Measurements from ENCODE around the gene PITPNC1. TPM values are rescaled to one million over a fixed set of nuclear protein-coding genes. Genes with fewer than 3 reads are reported as not detected.
A peak's percentile ranks its signal among the peaks of the same experiment; 100 is the strongest.
"Not testable (repeated sequence)": the region's sequence is repeated elsewhere in the genome, so short reads cannot be mapped to it uniquely, and the experiment has no call there.

The PITPNC1 gene
- 10 to 100 TPM; 28.7 to 29.6 TPM for total RNA-seq
- 1 to 10 TPM; 2.3 to 6.9 TPM for polyA plus RNA-seq
- long read RNA-seq, donor 1, partial matches to known transcripts: 3 of 31 reads
- long read RNA-seq, donor 1, other reads (novel, unspliced or antisense): 28 of 31 reads
- long read RNA-seq, donor 2, partial matches to known transcripts: 5 of 43 reads
- long read RNA-seq, donor 2, other reads (novel, unspliced or antisense): 38 of 43 reads

DNA sequence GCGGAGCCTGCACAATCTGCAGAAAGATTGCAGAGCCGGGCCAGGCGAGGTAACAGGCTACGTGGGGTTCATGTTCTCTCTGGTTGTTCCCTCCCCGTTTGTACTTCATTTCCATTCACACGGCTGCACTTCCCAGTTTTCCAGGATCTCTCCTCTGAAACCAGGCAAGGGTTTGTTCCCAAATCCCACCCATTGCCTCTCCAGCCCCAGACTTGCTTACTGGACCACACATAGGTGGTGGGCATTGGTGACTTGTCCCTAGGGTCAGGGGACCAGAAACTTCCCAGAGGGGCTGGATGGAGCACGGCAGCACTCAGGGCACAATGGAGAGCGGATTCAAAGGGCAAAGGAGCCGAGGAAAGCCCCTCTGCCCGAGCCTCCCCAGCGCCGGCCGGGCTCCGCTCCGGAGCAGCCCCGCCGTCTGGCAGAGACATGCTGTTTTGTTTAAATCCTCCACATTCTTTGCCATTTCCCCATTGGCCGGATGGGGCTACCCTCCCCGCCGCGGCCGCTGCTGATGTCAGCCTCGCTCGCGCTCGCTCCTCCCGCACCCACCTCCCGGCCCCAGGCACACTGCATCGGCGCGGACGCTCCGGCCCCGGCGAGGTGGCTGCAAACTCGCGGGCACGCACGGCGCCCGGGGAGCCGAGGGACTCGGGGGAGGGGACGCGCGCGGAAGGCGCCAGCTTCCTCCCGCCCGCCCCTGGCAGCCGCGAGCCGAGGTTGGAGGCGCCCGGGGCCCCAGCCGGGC is at the start of gene PITPNC1:
TSS of gene PITPNC1 (plus strand) at position 545 of the 751 bp plus-strand sequence.
- Histone ChIP-seq H3K27ac (ENCODE audit: low read depth in 1 of 2, low read length in 2 of 2) (peak within 1 kb of the TSS in 1 of 2 donors; percentile 15), H3K4me3 (ENCODE audit: low read length in 2 of 2) (peak within 1 kb of the TSS; percentile 51 to 54), H3K9me3 (ENCODE audit: control insufficient read depth, low read length) (no peaks in the 10 kb centered on the region), H3K27me3 (ENCODE audit: control insufficient read depth in 1 of 2, insufficient read depth in 2 of 2, low read length in 1 of 2) (no peaks in the 10 kb centered on the region), H3K4me1 (ENCODE audit: control insufficient read depth in 1 of 2, insufficient read depth in 2 of 2, low read length in 2 of 2) (no peaks in the 10 kb centered on the region), H3K36me3 (ENCODE audit: control insufficient read depth in 1 of 2, insufficient read depth in 2 of 2, low read length in 1 of 2) (no peaks in the 10 kb centered on the region)
- peak; percentile 91 for ATAC-seq (ENCODE audit: low FRiP score)
- DNase-seq: peak; percentile 92 to 95
- 0 to 1% methylated on average over 50 to 56 of the region's 56 CpGs for WGBS, 2 donors
- intact Hi-C loops (cut with DNase I): loop anchor here (2.0 to 5.0 kb wide), 3 partner anchors 98 to 312 kb away; no protein-coding TSS in a partner anchor

DNA sequence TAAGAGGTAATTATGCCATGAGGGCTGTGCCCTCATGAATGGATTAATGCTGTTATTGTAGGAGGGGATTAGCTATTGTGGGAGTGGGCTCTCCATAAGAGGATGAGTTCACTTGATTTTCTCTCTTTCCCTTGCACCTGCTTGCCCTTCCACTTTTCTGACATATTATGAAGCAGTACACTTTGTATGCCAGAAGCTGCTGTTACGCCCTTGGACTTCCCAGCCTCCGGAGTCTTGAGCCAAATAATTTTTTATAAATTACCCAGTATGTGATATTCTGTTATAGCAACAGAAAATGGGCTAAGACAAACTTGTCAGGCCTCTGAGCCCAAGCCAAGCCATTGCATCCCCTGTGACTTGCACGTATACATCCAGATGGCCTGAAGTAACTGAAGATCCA is 49.1 kb upstream of the PITPNC1 start:
- H3K4me1 ChIP-seq (ENCODE audit: control insufficient read depth in 1 of 2, insufficient read depth in 2 of 2, low read length in 2 of 2): no peaks in the 10 kb centered on the region
- peaks cover 2% of the 10 kb centered on the region for H3K9me3 ChIP-seq (ENCODE audit: control insufficient read depth, low read length)
- H3K36me3 ChIP-seq (ENCODE audit: control insufficient read depth in 1 of 2, insufficient read depth in 2 of 2, low read length in 1 of 2): no peaks in the 10 kb centered on the region
- no peaks in the 10 kb centered on the region for H3K27me3 ChIP-seq (ENCODE audit: control insufficient read depth in 1 of 2, insufficient read depth in 2 of 2, low read length in 1 of 2)
- ATAC-seq (ENCODE audit: low FRiP score): no peak
- DNase-seq: no peak
- H3K4me3 ChIP-seq (ENCODE audit: low read length in 2 of 2): no peak overlapping the region
- intact Hi-C loops (cut with DNase I): no loop called here
- WGBS, 2 donors: 80 to 81% methylated on average over 3 of the region's 3 CpGs
- H3K27ac ChIP-seq (ENCODE audit: low read depth in 1 of 2, low read length in 2 of 2): no peak overlapping the region

DNA sequence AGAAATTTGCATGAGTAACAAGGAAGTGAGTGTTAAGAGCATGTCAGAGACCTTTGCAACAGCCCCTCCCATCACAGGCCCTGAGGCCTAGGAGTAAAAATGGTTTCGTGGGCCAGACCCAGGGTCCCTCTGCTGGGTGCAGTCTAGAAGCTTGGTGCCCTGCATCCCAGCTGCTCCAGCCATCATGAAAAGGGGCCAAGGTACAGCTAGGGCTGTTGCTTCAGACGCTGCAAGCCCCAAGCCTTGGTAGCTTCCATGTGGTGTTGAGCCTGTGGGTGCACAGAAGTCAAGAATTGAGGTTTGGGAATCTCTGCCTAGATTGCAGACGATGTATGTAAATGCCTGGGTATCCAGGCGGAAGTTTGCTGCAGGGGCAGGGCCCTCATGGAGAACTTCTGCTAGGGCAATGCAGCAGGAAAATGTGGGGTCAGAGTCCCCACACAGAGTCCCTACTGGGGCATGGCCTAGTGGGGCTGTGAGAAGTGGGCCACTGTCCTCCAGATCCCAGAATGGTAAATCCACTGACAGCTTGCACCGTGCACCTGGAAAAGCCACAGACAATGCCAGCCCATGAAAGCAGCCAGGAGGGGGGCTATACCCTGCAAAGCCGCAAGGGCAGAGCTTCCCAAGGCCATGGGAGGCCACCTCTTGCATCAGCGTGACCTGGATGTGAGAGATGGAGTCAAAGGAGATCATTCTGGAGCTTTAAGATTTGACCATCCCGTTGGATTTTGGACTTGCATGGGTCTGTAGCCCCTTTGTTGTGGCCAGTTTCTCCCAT is 45.5 kb upstream of the PITPNC1 start:
- intact Hi-C loops (cut with DNase I): not testable (repeated sequence)
- 93 to 95% methylated on average over 8 of the region's 8 CpGs for WGBS, 2 donors

GRCh38 chr17:67332162-67332508 is 44.9 kb upstream of the PITPNC1 start:
- intact Hi-C loops (cut with DNase I); H3K36me3 ChIP-seq (ENCODE audit: control insufficient read depth in 1 of 2, insufficient read depth in 2 of 2, low read length in 1 of 2); DNase-seq; H3K4me1 ChIP-seq (ENCODE audit: control insufficient read depth in 1 of 2, insufficient read depth in 2 of 2, low read length in 2 of 2); H3K4me3 ChIP-seq (ENCODE audit: low read length in 2 of 2); ATAC-seq (ENCODE audit: low FRiP score); H3K9me3 ChIP-seq (ENCODE audit: control insufficient read depth, low read length); H3K27me3 ChIP-seq (ENCODE audit: control insufficient read depth in 1 of 2, insufficient read depth in 2 of 2, low read length in 1 of 2); H3K27ac ChIP-seq (ENCODE audit: low read depth in 1 of 2, low read length in 2 of 2): not testable (repeated sequence)
- WGBS, 2 donors: 95 to 100% methylated on average over 1 of the region's 1 CpG

More for the DNA sequence above, 45.5 kb upstream of the PITPNC1 start:
- H3K36me3 ChIP-seq (ENCODE audit: control insufficient read depth in 1 of 2, insufficient read depth in 2 of 2, low read length in 1 of 2); DNase-seq; H3K4me3 ChIP-seq (ENCODE audit: low read length in 2 of 2); H3K9me3 ChIP-seq (ENCODE audit: control insufficient read depth, low read length); H3K27ac ChIP-seq (ENCODE audit: low read depth in 1 of 2, low read length in 2 of 2); ATAC-seq (ENCODE audit: low FRiP score); H3K27me3 ChIP-seq (ENCODE audit: control insufficient read depth in 1 of 2, insufficient read depth in 2 of 2, low read length in 1 of 2); H3K4me1 ChIP-seq (ENCODE audit: control insufficient read depth in 1 of 2, insufficient read depth in 2 of 2, low read length in 2 of 2): not testable (repeated sequence)

- Histone ChIP-seq H3K9me3 (ENCODE audit: control insufficient read depth, low read length) (no peaks in the 10 kb centered on the region), H3K4me1 (ENCODE audit: control insufficient read depth in 1 of 2, insufficient read depth in 2 of 2, low read length in 2 of 2) (no peaks in the 10 kb centered on the region), H3K27ac (ENCODE audit: low read depth in 1 of 2, low read length in 2 of 2) (no peak overlapping the region), H3K27me3 (ENCODE audit: control insufficient read depth in 1 of 2, insufficient read depth in 2 of 2, low read length in 1 of 2) (no peaks in the 10 kb centered on the region), H3K4me3 (ENCODE audit: low read length in 2 of 2) (no peak overlapping the region), H3K36me3 (ENCODE audit: control insufficient read depth in 1 of 2, insufficient read depth in 2 of 2, low read length in 1 of 2) (no peaks in the 10 kb centered on the region)
- no peak for DNase-seq
- ATAC-seq (ENCODE audit: low FRiP score): no peak
- 34 to 35% methylated on average over 5 of the region's 5 CpGs for WGBS, 2 donors
- intact Hi-C loops (cut with DNase I): no loop called here
Measured at GRCh38 chr17:67335245-67335835, 41.7 kb upstream of the PITPNC1 start.

- no peaks in the 10 kb centered on the region for H3K9me3 ChIP-seq (ENCODE audit: control insufficient read depth, low read length)
- DNase-seq (no peak), ATAC-seq (ENCODE audit: low FRiP score) (no peak)
- intact Hi-C loops (cut with DNase I): no loop called here
- no peak overlapping the region for H3K4me3 ChIP-seq (ENCODE audit: low read length in 2 of 2)
- WGBS, 2 donors: 89 to 93% methylated on average over 12 of the region's 12 CpGs
- H3K4me1 ChIP-seq (ENCODE audit: control insufficient read depth in 1 of 2, insufficient read depth in 2 of 2, low read length in 2 of 2): no peaks in the 10 kb centered on the region
- peaks cover 2 to 5% of the 10 kb centered on the region in 2 donors for H3K36me3 ChIP-seq (ENCODE audit: control insufficient read depth in 1 of 2, insufficient read depth in 2 of 2, low read length in 1 of 2)
- H3K27me3 ChIP-seq (ENCODE audit: control insufficient read depth in 1 of 2, insufficient read depth in 2 of 2, low read length in 1 of 2): no peaks in the 10 kb centered on the region
- no peak overlapping the region for H3K27ac ChIP-seq (ENCODE audit: low read depth in 1 of 2, low read length in 2 of 2)
Measured at GRCh38 chr17:67336859-67337258, 40.2 kb upstream of the PITPNC1 start.

- H3K27me3 ChIP-seq (ENCODE audit: control insufficient read depth in 1 of 2, insufficient read depth in 2 of 2, low read length in 1 of 2); H3K36me3 ChIP-seq (ENCODE audit: control insufficient read depth in 1 of 2, insufficient read depth in 2 of 2, low read length in 1 of 2); DNase-seq; ATAC-seq (ENCODE audit: low FRiP score); intact Hi-C loops (cut with DNase I); H3K4me3 ChIP-seq (ENCODE audit: low read length in 2 of 2); H3K9me3 ChIP-seq (ENCODE audit: control insufficient read depth, low read length); H3K4me1 ChIP-seq (ENCODE audit: control insufficient read depth in 1 of 2, insufficient read depth in 2 of 2, low read length in 2 of 2); H3K27ac ChIP-seq (ENCODE audit: low read depth in 1 of 2, low read length in 2 of 2): not testable (repeated sequence)
- WGBS, 2 donors: 93 to 94% methylated on average over 7 of the region's 7 CpGs
Measured at GRCh38 chr17:67338353-67338752, 38.7 kb upstream of the PITPNC1 start.

DNA sequence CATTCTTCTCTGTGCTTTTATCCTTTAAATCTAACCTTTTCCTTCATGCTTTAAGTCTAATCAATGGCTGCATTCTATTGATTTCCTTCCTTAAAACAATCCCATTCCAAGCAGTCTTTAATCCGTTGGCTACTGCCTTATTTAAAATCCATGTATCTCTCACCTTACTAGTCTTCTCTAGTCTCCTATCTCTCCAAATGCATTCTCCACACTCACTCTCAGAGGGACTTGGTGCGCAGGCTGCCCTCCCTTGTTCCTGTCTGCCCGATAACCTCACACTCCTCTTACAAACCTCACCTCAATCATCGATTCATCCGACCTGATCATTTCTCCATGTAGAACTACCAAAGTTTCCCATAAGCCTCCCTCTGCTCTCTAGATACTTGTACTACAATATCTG is 33.8 kb upstream of the PITPNC1 start:
- H3K4me3 ChIP-seq (ENCODE audit: low read length in 2 of 2): no peak overlapping the region
- no peaks in the 10 kb centered on the region for H3K27me3 ChIP-seq (ENCODE audit: control insufficient read depth in 1 of 2, insufficient read depth in 2 of 2, low read length in 1 of 2)
- no peaks in the 10 kb centered on the region for H3K9me3 ChIP-seq (ENCODE audit: control insufficient read depth, low read length)
- H3K36me3 ChIP-seq (ENCODE audit: control insufficient read depth in 1 of 2, insufficient read depth in 2 of 2, low read length in 1 of 2): peaks cover 2 to 5% of the 10 kb centered on the region in 2 donors
- ATAC-seq (ENCODE audit: low FRiP score): no peak
- WGBS, 2 donors: 91 to 94% methylated on average over 5 of the region's 5 CpGs
- H3K4me1 ChIP-seq (ENCODE audit: control insufficient read depth in 1 of 2, insufficient read depth in 2 of 2, low read length in 2 of 2): no peaks in the 10 kb centered on the region
- H3K27ac ChIP-seq (ENCODE audit: low read depth in 1 of 2, low read length in 2 of 2): no peak overlapping the region
- no peak for DNase-seq
- intact Hi-C loops (cut with DNase I): no loop called here
